ENCODE data around the gene HIF1A.
"Not testable (repeated sequence)": the region's sequence is repeated elsewhere in the genome, so short reads cannot be mapped to it uniquely, and the experiment has no call there.

Gene HIF1A

GRCh38 chr14:61710853-61711817 is 15.8 kb downstream of the HIF1A start:
- peak; percentile 79 for DNase-seq

GRCh38 chr14:61712137-61712536 is 16.8 kb downstream of the HIF1A start:
- DNase-seq: no peak

GRCh38 chr14:61713724-61714437 is 18.6 kb downstream of the HIF1A start:
- DNase-seq: no peak

DNA sequence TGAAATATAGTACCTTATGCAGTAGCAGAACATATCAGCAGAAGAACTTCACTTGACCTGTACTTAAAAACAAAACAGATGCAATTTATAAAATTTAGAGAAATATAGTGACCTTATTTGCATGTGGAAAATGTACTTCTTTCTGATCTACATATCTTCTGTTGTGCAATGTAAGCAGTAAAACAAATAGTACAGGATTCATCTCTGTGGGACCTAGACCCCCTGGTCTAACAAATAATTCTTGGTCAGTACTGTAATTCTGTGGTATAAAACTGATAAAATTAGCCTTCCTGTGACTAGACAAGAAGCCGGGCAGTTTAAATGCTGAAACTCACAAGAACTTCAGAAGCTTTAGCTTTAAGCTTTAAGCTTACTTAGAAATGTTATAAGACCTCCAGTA is 21.6 kb downstream of the HIF1A start:
- no peak for DNase-seq

DNA sequence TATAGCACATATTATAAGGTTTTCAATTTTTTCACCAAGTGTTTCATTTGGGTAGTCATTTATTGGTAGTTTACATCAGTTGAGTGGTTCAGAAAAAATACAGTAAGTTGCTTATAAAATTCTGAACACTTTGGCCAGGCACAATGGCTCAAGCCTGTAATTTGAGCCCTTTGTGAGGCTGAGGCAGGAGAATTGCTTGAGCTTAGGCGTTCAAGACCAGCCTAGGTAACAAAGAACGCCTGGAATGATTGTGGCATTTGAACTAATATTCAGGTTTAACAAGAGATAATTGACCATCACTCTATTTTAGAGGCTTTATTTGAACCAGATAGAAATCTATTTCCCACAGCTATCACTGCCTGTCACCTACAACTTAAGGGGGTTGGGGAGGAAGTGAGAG is 22.7 kb downstream of the HIF1A start:
- no peak for DNase-seq

DNA sequence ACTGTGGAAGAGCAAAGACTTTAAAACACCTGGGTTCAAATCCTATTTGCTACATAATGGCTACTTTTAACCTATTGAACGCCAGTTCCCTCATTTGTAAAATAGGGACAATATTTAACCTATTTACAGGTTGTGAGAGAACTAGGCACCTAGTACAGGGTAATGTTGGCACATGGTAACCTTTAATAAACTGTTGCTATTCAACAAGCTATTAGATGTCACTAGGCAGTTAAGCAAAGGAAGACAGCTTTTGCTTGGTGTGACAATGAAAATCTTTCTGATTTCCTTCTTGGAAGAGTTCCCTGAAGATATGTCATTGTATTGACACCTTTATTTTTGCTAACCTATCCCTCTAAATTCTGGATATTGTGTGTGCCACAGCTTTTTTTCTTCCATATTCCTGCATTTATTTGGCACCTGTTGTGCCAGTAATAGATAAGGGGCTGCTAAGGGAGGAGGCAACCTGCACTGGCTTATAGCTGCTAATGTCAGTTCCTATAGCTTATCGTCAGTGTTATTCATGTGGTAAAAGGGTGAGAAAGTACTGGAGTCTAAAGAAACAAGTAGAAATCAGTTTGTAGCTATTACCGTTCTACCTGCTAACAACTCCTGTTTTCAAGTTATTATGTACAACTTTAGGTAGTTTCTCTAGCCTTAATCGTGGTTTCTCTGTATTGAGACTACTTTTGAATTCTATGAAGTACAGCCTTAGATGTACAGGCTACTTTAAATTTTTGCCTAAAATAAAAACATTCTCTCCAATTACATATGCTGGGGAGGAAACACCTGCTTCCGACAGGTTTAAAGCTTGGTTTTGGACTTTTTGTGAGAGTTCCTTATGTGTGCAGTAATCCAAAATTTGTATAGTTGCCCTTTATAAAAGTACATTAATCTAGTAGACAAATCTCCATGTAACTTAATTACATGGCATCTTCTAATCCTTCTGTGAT is 24.3 kb downstream of the HIF1A start:
- no peak for DNase-seq

DNA sequence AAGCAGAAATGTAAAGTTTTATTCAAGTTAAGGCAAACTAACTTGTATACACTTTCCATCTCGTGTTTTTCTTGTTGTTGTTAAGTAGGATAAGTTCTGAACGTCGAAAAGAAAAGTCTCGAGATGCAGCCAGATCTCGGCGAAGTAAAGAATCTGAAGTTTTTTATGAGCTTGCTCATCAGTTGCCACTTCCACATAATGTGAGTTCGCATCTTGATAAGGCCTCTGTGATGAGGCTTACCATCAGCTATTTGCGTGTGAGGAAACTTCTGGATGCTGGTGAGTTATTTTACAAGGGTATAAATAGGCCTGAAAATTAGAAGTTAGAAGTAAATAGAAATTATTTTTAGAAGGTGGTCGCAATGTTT is 25.0 kb downstream of the HIF1A start:
- DNase-seq: no peak

DNA sequence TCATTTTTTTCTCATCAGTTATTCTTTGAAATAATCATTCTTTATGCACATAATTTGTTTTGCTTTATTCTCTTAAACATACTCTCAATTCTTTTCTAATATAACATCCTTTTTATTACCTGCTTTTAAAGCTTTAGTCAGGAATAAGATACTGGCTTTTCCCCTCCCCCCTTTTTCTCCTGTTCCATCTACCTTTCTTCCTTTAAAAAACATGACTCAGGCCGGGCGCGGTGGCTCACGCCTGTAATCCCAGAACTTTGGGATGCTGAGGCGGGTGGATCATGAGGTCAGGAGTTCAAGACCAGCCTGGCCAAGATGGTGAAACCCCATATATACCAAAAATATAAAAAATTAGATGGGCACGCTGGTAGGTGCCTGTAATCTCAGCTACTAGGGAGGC is 25.4 kb downstream of the HIF1A start:
- no peak for DNase-seq

DNA sequence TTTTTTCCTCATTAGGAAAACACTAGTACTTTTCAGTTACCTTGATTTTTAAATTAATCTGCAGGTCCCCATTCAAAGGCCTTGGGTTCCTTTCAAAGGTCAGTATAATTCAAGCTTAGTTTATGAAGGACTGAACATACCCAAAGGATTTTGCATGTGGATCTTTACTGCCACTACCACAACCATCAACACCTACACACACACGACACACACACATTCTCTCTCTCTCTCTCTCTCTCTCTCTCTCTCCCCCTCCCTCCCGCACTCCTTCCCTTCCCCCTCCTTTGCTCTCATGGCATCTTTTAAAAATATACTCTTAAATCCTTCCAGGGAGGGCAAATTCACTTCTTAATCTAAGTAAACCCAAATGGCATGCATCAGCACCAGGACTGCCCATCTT is 28.8 kb downstream of the HIF1A start:
- DNase-seq: no peak

DNA sequence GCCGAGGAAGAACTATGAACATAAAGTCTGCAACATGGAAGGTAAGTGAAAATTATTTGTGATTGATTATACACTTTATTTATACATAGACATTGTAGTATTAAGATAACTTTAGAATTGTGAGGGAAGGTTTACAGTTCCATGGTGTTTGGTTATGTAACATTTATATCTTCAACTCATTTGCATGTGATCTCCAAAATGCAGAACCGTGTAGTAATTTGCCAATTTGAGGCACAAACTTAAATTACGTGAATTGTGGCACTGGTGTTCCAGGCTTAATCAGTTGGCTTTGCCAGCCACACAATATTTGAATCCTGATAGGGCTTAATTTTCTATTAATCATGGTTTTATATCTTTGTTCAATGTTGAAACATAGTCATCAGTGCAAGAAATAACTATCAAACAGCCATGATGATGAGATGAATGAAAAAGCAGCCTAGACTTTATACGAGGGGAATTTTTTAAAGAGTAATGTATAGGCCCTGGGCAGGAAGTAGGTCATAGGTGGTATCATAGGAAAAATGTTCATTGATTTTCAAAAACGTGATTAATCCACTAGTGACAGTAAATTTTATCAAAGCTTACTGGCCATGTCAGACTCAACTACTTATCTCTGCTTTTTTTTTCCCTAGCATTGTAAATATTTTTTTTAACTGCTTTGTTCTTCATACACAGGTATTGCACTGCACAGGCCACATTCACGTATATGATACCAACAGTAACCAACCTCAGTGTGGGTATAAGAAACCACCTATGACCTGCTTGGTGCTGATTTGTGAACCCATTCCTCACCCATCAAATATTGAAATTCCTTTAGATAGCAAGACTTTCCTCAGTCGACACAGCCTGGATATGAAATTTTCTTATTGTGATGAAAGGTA is 31.7 kb downstream of the HIF1A start:
- no peak for DNase-seq

DNA sequence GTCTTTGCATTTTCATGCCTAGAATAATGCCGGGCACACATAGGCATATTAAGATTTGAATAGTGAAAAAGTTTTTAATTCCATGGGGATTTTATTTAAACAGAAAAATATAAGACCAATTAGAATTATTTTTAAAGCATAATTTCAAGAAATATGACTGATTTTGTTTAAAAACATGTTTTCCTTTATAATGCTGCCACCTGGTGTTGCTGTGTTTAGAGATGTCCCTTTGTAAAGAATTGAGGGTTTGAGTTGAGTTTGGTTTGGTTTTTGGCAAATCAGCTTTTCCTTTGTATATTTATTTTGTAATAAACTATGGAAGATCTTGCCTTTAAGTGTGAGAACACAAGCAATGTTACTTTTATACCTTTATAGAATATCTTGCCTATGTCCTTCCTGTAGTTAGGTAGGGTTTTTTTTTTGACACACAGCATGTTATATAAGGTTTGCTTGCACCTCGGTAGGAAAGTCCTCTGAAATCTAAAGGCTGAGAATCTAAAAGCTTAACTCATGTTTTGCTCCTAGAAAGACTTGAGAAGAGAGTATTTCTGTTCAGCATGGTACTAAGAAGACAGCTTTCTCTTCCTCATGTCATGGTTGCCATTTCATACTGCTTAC is 35.6 kb downstream of the HIF1A start:
- no peak for DNase-seq

DNA sequence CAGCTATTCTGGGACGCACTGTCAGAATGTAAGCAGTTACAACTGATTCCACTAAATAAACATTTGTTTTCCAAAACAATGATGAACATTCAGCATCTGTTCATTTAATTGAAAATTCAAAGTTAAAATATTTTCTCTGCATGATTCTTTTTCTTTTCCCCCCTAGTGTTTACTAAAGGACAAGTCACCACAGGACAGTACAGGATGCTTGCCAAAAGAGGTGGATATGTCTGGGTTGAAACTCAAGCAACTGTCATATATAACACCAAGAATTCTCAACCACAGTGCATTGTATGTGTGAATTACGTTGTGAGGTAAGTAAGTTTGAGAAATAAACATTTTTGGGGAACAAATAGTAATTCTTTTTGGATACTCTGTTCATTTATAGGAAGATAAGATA is 38.7 kb downstream of the HIF1A start:
- no peak for DNase-seq

DNA sequence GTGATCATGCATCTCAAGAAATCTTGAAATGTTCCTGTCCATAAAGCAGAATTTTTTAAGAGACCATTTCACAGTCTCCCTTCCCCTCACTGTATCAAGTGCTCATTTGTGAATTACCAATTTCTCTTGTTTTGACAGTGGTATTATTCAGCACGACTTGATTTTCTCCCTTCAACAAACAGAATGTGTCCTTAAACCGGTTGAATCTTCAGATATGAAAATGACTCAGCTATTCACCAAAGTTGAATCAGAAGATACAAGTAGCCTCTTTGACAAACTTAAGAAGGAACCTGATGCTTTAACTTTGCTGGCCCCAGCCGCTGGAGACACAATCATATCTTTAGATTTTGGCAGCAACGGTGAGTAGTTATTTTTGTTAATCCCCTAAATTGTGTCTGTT is 41.4 kb downstream of the HIF1A start:
- no peak for DNase-seq

DNA sequence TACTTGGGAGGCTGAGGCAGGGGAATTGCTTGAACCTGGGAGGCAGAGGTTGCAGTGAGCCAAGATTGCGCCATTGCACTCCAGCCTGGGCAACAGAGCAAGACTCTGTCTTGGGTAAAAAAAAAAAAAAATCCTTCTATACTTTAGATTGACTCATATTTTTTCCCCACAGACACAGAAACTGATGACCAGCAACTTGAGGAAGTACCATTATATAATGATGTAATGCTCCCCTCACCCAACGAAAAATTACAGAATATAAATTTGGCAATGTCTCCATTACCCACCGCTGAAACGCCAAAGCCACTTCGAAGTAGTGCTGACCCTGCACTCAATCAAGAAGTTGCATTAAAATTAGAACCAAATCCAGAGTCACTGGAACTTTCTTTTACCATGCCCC is 42.6 kb downstream of the HIF1A start:
- DNase-seq: no peak

DNA sequence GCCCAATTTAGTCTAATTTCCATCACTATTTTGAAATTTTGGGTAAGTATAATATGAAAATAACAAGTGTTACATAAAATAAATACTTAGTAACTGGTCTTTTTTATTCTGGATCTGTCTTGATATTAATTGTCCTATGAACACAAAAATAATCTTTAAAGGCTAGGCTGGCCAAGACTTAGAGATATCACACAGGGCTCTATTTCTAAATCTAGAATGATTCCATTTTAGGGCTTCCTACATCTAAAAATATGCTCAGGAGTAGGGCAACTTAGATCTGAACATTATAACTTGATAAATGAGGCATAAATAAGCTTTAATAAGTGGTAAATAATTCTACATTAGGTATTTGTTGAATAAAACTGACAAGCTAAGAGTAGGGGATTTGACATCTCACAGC is 43.8 kb downstream of the HIF1A start:
- DNase-seq: no peak

DNA sequence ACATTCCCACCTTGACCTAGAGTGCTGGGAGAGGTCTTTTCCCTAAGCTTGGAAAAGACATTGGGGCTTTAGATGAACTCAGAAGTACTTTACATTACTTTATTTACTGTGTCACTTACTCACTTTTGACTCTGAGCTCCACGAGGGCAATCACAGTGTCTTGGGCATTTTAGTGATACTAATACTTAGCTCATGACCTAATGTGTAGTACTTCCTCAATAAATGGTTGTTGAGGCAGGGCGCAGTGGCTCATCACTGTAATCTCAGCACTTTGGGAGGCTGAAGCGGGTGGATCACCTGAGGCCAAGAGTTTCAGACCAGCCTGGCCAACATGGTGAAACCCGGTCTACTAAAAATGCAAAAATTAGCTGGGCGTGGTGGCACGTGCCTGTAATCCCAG is 47.1 kb downstream of the HIF1A start:
- no peak for DNase-seq

GRCh38 chr14:61744238-61744637 is 48.9 kb downstream of the HIF1A start:
- no peak for DNase-seq

GRCh38 chr14:61746346-61746745 is 51.0 kb downstream of the HIF1A start:
- not testable (repeated sequence) for DNase-seq

- no peak for DNase-seq
These were observed 51.6 kb downstream of the HIF1A start for GRCh38 chr14:61746881-61747280.

- DNase-seq: no peak
These were observed 52.0 kb downstream of the HIF1A start for GRCh38 chr14:61747342-61747741.

GRCh38 chr14:61749264-61749663 is 54.0 kb downstream of the HIF1A start:
- DNase-seq: no peak

- peak; percentile 86 for DNase-seq
These were observed 54.6 kb downstream of the HIF1A start for GRCh38 chr14:61749867-61750266.

All from NCI-H1105 treated with DMSO at 0.1 percent for 48 hours (cell line).